Measurements from ENCODE around the gene CYP11A1. TPM values are rescaled to one million over a fixed set of nuclear protein-coding genes. Genes with fewer than 3 reads are reported as not detected.

Gene CYP11A1
- total and polyA plus RNA-seq, 9 donors, result 19.9 to 1,902 (median 32.3) TPM

GRCh38 chr15:74378848-74379247, 11.4 kb upstream of the CYP11A1 start:
- intact Hi-C loops (cut with DNase I), result loop anchor here in 2 of 4 donors (10.0 kb wide), 2 partner anchors 256 to 386 kb away; no protein-coding TSS in a partner anchor
- H3K27ac ChIP-seq, result no peak overlapping the region
- H3K9me3 ChIP-seq, result no peaks in the 10 kb centered on the region
- H3K4me1 ChIP-seq (ENCODE audit: insufficient read depth), result peaks cover 3% of the 10 kb centered on the region
- WGBS, 3 donors, result 36 to 49% (median 38%) methylated on average over 9 of the region's 9 CpGs
- H3K27me3 ChIP-seq, result no peaks in the 10 kb centered on the region
- TF ChIP-seq EP300 (IDR thresholded peaks at IDR 0.05) (no peak), POLR2A (IDR thresholded peaks at IDR 0.05) (no peak), CTCF (IDR thresholded peaks at IDR 0.05) (no peak)
- no peak for DNase-seq
- no peaks in the 10 kb centered on the region for H3K36me3 ChIP-seq
- no peak overlapping the region for H3K4me3 ChIP-seq

GRCh38 chr15:74377831-74378766, 10.7 kb upstream of the CYP11A1 start:
- intact Hi-C loops (cut with DNase I), result loop anchor here in 2 of 4 donors (10.0 kb wide), 2 partner anchors 257 to 387 kb away; no protein-coding TSS in a partner anchor
- no peaks in the 10 kb centered on the region for H3K27me3 ChIP-seq

GRCh38 chr15:74376825-74377581, 9.6 kb upstream of the CYP11A1 start:
- 84 to 91% (median 85%) methylated on average over 6 of the region's 6 CpGs for WGBS, 3 donors
- H3K36me3 ChIP-seq, result no peaks in the 10 kb centered on the region
- H3K4me1 ChIP-seq (ENCODE audit: insufficient read depth), result peaks cover 3% of the 10 kb centered on the region
- peak in 2 of 5 donors; percentile 2 to 32 for DNase-seq
- no peak overlapping the region for H3K4me3 ChIP-seq
- TF ChIP-seq EP300 (IDR thresholded peaks at IDR 0.05) (no peak), CTCF (IDR thresholded peaks at IDR 0.05) (no peak), POLR2A (IDR thresholded peaks at IDR 0.05) (no peak)
- H3K9me3 ChIP-seq, result no peaks in the 10 kb centered on the region
- no peaks in the 10 kb centered on the region for H3K27me3 ChIP-seq
- no peak overlapping the region for H3K27ac ChIP-seq
- intact Hi-C loops (cut with DNase I), result loop anchor here in 2 of 4 donors (10.0 kb wide), 2 partner anchors 258 to 388 kb away; no protein-coding TSS in a partner anchor

More at GRCh38 chr15:74377831-74378766, 10.7 kb upstream of the CYP11A1 start:
- 77 to 84% (median 83%) methylated on average over 15 of the region's 15 CpGs for WGBS, 3 donors
- TF ChIP-seq POLR2A (IDR thresholded peaks at IDR 0.05), result no peak
- H3K4me1 ChIP-seq (ENCODE audit: insufficient read depth), result peaks cover 3% of the 10 kb centered on the region
- H3K27ac ChIP-seq, result no peak overlapping the region
- no peaks in the 10 kb centered on the region for H3K36me3 ChIP-seq
- DNase-seq, result peak in 1 of 5 donors; percentile 33
- H3K9me3 ChIP-seq, result no peaks in the 10 kb centered on the region
- no peak overlapping the region for H3K4me3 ChIP-seq

- intact Hi-C loops (cut with DNase I), result loop anchor here in 2 of 4 donors (10.0 kb wide), 2 partner anchors 259 to 389 kb away; no protein-coding TSS in a partner anchor
- no peaks in the 10 kb centered on the region for H3K9me3 ChIP-seq
- no peak overlapping the region for H3K27ac ChIP-seq
- H3K4me1 ChIP-seq (ENCODE audit: insufficient read depth), result peaks cover 3% of the 10 kb centered on the region
- peak in 1 of 5 donors; percentile 19 for DNase-seq
- H3K4me3 ChIP-seq, result no peak overlapping the region
- no peak for TF ChIP-seq POLR2A (IDR thresholded peaks at IDR 0.05)
- no peak for TF ChIP-seq CTCF (IDR thresholded peaks at IDR 0.05)
- TF ChIP-seq EP300 (IDR thresholded peaks at IDR 0.05), result no peak
- H3K27me3 ChIP-seq, result no peaks in the 10 kb centered on the region
- 58 to 88% (median 78%) methylated on average over 1 of the region's 1 CpG for WGBS, 3 donors
- no peaks in the 10 kb centered on the region for H3K36me3 ChIP-seq
Measured at GRCh38 chr15:74376226-74376625, 8.8 kb upstream of the CYP11A1 start.
